Endothelial cell of umbilical vein (primary cell): ENCODE data around the gene CYB5D1.

ENCODE experiments used
- CTCF ChIP-seq, 2 donors: IDR thresholded peaks; 1 replicate in 1 of 2; 2 replicates in 1 of 2; pipeline ENCODE4 v1.5.1; 2011; ENCODE audit warnings: low read length in 2 of 2, mild to moderate bottlenecking in 2 of 2, moderate library complexity in 2 of 2, control low read depth in 1 of 2, inconsistent platforms in 1 of 2, low read depth in 1 of 2; ENCODE audit not compliant: insufficient read depth in 1 of 2; ENCODE audit errors: extremely low read depth in 1 of 2
- EZH2 ChIP-seq: IDR thresholded peaks from 2 replicates; pipeline ENCODE4 v1.6.1; 2012; ENCODE audit warnings: borderline replicate concordance, low read depth, mild to moderate bottlenecking, moderate library complexity, low read length, inconsistent platforms; ENCODE audit not compliant: severe bottlenecking
- JUN ChIP-seq: IDR thresholded peaks from 2 replicates; pipeline ENCODE4 v1.6.1; 2011; ENCODE audit warnings: borderline replicate concordance, low read depth; ENCODE audit not compliant: insufficient read length, insufficient read depth
- MYC ChIP-seq: IDR thresholded peaks from one replicate; pipeline ENCODE4 v1.6.1; 2011; ENCODE audit warnings: mild to moderate bottlenecking, low read depth, low read length
- POLR2A ChIP-seq: IDR thresholded peaks from 2 replicates; pipeline ENCODE4 v1.6.1; 2012; ENCODE audit warnings: low read depth, mild to moderate bottlenecking, control low read depth, low read length
- POLR2AphosphoS5 ChIP-seq: IDR thresholded peaks from 2 replicates; pipeline ENCODE4 v1.6.1; 2012; ENCODE audit warnings: low read depth, mild to moderate bottlenecking, control low read depth, low read length, moderate library complexity; ENCODE audit not compliant: insufficient read depth

- TF ChIP-seq CTCF (IDR thresholded peaks at IDR 0.05; ENCODE audit: extremely low read depth in 1 of 2, insufficient read depth in 1 of 2, low read depth in 1 of 2, low read length in 2 of 2) = no peak
- TF ChIP-seq EZH2 = no peak
- no peak for TF ChIP-seq POLR2A
- TF ChIP-seq JUN = no peak
- TF ChIP-seq POLR2AphosphoS5 = no peak
- TF ChIP-seq MYC = no peak
Observed at GRCh38 chr17:7833795-7834541, 23.8 kb upstream of the CYB5D1 start, which contains the start of gene KDM6B.
